ENCODE measurements around the gene TBC1D14.

DNA sequence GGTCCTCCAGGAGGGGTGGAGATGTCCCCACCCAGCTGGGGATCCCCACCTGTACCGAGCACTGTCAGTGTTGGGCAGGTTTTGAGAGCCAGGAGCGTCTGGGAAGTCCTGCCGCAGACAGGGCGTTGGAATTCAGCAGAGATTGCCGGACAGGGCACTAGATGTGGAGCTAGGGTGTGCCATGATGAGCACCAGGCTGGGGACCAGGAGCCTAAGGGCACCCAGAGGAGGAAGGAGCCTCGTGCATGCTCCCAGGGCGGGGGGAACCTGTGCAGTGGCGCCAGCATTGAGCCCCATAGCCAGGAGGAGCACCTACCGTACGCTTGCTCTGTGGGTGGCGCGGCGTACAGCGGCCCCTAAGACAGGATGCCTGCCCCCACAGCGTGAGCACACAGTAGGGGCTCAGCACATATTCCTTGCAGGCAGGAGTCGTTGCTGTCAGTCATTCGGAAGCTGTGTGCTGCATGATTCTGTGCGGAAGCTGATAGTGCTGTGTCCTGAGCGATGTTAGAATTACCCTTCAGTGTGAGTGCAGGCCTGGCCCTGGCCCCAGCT is 114.8 kb downstream of the TBC1D14 start:
- no peak for TF ChIP-seq POLR2AphosphoS5 (IDR thresholded peaks at IDR 0.05; ENCODE audit: low read depth, low read length)
- TF ChIP-seq FOXP2 (optimal IDR thresholded peaks at IDR 0.05; ENCODE audit: borderline replicate concordance, extremely low read depth, extremely low read length, insufficient read depth): no peak
- TF ChIP-seq, protein P1, sequence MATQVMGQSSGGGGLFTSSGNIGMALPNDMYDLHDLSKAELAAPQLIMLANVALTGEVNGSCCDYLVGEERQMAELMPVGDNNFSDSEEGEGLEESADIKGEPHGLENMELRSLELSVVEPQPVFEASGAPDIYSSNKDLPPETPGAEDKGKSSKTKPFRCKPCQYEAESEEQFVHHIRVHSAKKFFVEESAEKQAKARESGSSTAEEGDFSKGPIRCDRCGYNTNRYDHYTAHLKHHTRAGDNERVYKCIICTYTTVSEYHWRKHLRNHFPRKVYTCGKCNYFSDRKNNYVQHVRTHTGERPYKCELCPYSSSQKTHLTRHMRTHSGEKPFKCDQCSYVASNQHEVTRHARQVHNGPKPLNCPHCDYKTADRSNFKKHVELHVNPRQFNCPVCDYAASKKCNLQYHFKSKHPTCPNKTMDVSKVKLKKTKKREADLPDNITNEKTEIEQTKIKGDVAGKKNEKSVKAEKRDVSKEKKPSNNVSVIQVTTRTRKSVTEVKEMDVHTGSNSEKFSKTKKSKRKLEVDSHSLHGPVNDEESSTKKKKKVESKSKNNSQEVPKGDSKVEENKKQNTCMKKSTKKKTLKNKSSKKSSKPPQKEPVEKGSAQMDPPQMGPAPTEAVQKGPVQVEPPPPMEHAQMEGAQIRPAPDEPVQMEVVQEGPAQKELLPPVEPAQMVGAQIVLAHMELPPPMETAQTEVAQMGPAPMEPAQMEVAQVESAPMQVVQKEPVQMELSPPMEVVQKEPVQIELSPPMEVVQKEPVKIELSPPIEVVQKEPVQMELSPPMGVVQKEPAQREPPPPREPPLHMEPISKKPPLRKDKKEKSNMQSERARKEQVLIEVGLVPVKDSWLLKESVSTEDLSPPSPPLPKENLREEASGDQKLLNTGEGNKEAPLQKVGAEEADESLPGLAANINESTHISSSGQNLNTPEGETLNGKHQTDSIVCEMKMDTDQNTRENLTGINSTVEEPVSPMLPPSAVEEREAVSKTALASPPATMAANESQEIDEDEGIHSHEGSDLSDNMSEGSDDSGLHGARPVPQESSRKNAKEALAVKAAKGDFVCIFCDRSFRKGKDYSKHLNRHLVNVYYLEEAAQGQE (IDR thresholded peaks at IDR 0.05; ENCODE audit: insufficient read depth in 1 of 2, low read depth in 2 of 2, low read length in 2 of 2): no peak

Measured in PFSK-1 (cell line).